ENCODE results near the gene FAM193A.
"Not testable (repeated sequence)": the region's sequence is repeated elsewhere in the genome, so short reads cannot be mapped to it uniquely, and the experiment has no call there.

Gene FAM193A

DNA sequence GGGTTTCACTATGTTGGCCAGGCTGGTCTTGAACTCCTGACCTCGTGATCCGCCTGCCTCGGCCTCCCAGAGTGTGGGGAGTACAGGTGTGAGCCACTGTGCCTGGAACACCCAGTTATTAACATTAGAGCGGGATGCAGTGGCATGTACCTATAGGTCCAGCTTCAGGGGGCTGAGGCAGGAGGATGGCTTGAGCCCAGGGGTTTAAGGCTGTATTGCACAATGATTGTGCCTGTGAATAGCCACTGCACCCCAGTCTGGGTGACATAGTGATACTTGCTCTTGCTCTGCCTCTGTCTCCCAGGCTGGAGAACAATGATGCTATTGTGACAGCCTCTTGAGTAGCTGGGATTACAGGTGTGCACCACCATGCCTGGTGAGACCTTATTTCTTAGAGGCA, 39.8 kb downstream of the FAM193A start:
- DNase-seq = no peak

DNA sequence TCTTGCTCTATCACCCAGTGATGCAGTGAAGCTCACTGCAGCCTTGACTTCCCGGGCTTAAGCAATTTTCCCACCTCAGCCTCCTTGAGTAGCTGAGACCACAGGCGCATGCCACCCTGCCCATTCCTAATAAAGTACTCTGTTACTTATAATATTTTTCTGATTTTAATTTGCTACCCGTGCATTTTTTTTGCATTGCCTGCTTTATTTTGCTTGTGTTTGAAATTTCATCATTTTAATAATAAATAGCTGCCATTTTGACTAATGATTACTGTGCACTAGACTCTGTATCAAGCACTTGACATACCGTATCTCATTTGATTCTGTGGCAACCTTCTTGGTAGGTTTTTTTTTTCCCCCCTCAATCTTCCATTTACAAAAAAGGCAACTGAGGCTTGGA, 41.7 kb downstream of the FAM193A start:
- no peak for DNase-seq

DNA sequence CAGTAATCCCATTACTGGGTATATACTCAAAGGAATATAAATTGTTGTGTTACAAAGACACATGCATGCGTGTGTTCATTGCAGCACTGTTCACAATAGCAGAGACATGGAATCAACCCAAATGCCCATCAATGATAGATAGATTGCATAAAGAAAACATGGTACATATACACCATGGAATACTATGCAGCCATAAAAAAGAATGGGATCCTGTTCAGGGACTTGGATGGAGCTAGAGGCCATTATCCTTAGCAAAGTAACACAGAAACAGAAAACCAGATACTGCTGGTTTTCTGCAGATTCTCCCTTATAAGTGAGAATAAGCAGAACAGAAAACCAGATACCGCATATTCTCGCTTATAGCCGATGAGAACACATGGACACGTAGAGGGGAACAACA, 43.5 kb downstream of the FAM193A start:
- DNase-seq = no peak

DNA sequence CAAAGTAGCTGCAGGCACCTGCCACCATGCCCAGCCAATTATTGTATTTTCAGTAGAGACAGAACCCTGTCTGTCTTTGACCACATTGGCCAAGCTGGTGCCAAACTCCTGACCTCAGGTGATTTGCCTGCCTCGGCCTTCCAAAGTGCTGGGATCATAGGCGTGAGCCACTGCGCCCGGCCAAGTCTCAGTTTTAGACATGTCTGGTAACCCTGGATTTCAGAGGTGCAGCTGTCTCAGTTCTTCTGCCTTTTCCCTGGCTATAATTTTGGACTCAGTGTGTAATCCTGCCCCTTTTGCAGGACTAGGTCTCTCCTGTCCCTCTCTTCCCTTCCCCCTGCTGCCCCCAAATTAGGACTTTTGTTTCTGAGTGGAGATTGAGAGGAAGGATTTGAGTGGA, 46.6 kb downstream of the FAM193A start:
- DNase-seq = no peak

DNA sequence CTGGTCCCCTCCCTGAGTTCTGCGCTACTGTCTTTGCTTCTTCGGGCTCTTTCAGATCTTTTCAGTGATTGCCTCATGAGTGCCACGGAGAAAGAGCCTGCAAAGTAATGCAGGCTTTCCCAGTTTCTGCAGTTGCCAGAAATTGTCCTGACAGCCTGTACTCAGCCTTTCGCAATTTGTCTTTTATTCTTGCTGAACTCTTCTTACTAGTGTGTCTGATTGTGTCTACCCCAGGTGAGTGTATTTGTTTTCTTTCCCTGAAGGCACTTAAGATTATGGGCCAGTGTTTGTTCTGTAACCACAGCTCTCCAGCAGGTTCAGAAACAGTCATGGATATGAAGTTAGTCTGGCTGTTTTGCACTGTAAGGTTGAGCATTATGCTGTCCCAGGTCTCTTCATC, 47.1 kb downstream of the FAM193A start:
- DNase-seq = no peak

DNA sequence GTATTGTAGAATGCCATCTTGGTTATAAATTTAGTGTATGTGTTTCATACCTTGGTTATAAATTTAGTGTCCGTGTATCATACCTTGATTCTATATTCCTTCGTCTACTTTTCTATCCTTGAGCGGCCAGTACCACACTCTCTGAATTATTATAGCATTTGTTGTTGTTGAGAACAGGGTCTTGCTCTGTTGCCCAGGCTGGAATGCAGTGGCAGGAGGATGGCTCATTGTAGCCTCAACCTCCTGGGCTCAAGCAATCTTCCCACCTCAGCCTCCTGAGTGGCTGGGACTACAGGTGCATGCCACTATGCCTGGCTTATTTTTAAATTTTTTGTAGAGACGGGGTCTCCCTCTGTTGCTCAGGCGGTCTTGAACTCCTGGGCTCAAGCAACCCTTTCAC, 50.1 kb downstream of the FAM193A start:
- no peak for DNase-seq

DNA sequence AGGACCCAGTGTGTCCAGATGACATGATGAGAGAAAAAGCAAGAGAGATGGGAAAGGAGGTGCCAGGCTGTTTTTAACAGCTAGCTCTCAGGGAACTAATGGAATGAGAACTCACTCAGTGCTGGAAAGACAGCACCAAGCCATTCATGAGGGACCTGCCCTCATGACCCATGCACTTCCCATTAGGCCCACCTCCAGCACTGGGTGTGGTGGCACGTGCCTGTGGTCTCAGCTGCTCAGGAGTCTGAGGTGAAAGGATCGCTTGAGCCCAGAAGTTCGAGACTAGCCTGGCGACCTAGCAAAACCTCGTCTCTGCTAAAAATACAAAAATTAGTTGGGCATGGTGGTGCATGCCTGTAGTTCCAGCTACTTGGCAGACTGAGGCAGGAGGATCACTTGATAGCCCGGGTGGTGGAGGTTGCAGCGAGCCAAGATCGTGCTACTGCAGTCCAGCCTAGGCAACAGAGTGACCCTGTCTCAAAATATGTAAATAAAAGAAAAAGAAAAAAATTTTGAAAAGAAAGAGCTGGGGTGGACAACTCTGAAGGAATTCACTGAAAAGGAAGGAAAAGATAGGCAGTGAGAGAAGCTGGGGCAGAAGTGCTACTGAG, 50.9 kb downstream of the FAM193A start:
- DNase-seq = no peak

DNA sequence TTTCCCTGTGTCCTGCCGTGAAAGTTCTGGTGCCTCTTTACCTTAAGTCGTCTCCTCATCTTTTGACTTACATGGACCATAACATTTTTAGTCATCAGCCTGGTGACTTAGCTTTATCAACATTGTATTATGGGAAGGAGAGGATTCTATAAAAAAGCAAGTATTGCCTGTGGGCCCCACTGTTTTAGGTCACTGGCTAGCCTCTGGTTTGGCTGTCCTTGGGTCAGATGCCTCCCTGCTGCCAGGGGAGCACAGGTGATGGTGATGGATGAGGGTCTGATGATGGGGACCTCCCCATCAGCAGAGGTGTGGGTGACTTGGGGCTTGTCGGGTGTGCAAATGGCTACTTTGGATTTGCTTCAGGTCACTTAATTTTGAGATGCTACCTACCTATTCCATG, 51.8 kb downstream of the FAM193A start:
- no peak for DNase-seq

DNA sequence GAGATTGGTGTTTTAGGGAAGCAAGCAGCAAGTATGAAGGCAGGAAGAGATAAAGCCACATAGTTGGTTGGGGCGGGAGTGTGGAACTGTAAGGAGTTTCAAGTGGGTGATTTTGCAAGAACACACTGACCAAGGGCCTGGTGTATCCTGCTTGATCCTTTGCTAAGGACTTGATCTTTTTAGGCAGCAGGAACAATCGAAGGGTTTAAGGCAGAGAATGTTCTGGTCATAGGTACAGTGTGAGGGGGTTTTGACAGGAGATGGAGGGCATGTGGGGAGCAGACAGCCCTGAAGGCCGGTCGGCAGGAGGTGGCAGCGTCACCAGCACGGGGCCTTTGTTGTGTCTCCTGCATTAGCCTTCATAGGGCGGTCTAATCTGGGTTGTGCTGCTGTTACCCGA, 54.7 kb downstream of the FAM193A start:
- peak; percentile 54 for DNase-seq

DNA sequence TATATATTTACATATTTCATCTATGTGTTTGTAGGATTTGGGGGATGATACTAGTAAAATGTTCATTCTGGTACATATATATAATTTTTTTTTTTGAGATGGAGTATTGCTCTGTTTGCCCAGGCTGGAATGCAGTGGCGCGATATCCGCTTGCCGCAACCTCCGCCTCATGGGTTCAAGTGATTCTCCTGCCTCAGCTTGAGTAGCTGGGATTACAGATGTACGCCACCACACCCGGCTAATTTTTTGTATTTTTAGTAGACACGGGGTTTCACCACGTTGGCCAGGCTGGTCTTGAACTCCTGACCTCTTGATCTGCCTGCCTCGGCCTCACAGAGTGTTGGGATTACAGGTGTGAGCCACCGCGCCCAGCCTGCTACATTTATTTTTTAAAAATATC, 55.6 kb downstream of the FAM193A start:
- DNase-seq = not testable (repeated sequence)

DNA sequence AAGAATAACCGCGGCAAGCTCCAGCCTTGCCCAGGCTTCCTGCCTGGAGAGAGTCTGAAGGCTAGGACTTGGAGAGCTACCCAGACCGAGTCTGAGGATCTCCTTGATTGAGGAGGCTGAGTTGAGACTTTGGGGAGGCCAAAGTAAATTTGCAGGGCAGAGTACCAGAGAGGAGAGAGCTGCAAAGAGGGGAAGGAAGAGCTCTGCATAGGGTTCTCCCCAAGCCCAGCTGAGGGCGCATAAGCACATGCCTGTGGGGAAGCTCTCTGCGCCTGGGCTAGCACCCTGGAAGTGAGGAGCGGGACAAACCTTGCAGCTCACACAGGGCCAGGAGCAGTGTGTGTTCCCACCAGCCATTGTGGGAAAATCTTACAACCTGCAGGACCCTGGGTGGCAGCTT, 56.1 kb downstream of the FAM193A start:
- no peak for DNase-seq

DNA sequence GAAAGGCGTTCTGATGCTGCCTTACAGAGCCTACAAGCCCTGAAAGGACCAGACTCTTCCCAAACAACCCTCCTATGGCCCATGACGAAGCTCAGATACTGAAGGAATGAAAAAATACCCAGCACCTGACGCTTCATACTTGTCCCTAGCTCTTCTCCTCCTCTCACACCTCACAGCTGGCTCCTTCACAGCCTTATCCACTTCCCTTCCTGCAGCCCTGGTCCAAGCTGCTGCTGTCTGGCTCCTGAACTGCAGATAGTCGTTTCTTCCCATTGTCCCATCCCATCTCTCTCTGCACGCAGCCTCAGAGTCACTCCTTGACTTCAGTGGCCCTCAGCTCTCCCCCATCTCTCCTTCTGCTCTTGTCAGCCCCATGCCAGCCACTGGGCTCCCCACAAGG, 56.6 kb downstream of the FAM193A start:
- no peak for DNase-seq

DNA sequence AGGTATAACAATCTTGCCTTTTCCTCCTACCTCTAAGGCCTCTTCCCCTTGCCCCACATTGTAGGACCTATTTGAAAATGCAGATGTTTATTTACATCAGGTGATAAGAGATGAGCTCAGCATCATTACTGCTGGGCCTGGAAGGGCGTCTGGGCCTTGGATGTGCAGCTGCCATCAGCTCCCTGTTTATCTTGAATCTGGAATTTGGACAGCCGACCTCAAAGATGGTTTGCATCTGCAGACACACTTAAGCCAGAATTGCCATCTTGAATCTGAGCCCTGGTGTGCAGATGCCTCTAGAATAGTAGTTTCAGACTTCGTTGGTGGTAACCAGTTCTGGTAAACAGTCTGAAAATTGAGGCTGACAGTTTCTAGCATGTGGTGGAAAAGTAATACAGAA, 59.0 kb downstream of the FAM193A start:
- DNase-seq = no peak

DNA sequence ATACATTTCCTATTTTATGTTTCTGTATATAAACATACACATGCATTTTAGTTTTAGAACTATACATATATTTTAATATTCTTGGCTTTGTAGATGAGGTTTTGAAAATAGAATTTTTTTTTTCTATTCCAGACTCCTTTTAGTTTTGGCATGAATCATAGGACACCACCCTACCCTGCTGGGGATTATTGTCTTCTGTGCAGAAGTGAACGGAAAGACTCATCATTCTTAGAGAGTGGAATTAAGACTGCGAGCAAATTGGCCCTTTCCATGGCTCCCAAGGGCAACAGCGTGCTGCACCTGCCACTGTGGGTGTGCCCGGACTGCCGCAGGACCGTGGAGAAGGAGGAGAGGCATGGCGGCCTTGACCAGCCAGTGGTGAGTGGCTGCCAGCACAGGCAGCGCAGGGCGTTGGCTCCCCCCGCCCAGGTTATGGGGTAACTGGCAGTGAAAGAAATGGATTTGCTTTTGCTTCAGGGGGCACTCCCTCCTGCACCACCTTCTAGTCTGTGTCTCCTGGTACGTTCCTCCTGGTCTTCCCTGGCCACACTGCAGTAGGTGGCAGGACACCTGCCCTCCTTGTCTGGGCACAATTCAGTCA, 59.6 kb downstream of the FAM193A start:
- DNase-seq = no peak

DNA sequence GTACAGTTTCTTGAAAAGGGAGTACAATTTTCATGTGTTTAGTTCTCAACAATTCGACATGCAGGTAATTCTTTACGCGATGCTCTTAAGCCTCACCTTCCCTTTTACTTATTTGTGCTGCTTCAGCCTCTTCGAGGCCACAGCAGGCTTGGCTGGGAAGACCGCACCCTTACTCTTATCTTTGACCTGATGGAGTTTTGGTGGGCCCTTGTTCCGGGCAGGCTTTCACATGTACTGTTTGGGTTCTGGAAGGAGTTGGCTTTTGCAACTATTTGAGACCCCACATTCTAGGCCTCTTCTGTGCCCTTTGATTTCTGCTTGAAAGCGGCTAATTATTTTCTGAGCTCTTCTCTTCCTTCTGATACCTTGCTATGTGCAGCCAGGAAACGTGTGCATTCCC, 60.2 kb downstream of the FAM193A start:
- DNase-seq = no peak

DNA sequence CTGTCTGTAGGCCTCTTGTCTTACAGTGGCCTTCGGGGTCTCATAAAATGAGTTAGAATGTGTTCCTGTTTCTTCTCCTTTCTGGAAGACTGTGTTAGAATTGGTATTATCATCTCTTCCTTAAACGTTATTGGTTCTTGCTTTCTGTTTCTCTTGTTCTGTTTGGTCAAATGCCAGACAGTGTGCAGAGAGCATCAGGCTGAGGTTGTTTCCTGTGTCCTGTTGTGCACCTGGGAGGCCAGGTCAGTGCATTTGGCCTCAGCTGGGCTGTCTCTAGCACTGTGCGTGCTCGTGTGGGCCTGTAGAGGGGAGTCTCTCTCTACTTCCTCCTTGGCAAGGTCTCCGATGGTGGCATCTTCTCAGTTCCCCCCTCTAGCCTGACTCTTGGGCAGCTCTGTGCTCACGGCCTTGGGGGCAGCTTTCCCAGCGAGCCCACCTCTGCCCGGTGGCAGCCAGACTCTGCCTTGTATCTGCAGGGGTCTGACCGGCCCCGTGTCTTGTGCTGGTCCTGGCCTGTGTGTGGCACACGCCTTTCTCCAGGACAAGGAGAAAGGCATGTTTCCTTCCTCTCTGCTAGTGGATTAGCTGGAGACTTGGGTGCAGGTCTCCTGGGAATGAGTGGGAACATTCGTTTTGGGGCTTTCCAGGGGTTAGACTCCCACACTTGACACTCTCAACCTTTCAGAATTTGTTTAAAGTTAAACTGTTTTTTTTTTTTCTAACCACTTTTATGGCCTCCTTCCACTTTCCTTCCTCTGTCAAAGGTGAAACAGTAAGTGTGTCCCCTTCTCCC, 62.3 kb downstream of the FAM193A start:
- peak; percentile 78 for DNase-seq

DNA sequence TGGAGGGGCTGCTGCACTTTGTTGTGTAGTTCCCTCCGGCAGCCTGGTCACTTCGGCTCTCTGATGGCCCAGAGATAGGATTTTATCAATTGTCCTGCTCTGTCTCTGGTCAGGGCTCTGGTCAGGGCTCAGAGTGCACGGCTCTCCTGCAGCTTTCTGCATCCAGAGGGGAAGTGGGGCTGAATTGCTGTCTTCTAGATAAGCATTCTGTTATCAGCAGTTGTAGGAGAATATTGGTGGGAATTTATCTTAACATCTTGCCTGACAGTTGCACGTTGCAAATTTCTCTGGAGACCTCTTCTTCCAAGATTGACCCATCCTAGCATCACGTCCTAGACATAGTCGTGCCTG, 62.8 kb downstream of the FAM193A start:
- DNase-seq = peak; percentile 29

DNA sequence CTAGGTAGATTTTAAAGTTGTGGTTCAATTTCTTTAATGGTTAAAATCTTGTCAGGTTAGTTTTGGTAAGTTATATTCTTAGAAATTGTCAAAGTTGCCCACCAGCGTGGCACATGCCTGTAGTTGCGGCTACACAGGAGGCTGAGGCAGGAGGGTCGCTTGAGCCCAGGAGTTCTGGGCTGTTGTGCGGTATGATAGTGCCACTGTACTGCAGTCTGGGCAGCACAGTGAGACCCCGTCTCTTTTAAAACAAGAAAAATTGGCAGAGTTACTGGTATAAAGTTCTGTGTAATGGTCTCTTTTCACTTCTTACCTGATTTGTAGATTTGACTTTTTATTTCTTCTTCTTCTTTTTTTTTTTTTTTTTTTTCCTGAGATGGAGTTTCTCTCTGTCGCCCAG, 64.4 kb downstream of the FAM193A start:
- no peak for DNase-seq

DNA sequence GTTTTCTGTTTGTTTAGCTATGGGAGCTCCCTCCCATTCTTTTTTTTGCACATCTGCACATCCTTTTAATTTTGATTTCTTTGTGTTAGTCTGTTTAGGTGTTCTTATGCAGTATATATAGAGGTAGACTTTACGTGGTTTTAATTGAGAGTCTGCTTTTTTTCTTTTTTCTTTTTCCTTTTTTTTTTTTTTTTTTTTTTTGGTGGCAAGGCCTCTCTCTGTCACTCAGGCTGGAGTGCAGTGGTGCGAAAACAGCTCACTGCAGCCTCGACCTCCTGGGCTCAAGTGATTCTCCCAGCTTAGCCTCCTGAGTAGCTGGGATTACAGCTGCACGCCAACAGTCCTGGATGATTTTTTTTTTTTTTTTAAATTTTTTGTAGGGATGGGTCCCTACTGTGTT, 68.2 kb downstream of the FAM193A start:
- no peak for DNase-seq

DNA sequence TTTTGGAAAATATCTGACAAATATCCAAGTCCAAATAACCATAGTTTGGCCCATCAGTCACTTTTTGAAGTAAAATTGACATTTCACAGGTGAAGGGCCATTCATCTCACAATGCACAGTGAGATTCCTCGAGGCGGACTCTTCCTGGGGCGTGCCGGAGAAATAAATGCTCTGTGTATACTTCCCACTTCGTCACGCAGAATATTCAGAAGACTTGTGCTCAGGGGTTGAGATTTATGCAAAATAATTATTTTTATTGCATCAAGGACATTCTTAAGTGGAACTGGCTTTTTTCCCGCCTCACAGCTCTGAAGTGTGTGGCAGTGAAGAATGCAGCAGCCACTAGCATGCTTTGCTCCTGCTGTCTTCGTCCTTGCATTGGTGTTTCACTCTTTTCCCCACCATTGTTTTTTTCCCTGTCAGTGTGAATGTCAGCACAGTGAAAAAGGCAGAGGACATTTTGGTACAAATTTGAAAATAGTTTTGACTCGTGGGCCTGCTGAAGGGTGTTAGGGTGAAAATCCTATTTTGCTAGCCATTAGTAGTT, 70.6 kb downstream of the FAM193A start:
- no peak for DNase-seq

DNA sequence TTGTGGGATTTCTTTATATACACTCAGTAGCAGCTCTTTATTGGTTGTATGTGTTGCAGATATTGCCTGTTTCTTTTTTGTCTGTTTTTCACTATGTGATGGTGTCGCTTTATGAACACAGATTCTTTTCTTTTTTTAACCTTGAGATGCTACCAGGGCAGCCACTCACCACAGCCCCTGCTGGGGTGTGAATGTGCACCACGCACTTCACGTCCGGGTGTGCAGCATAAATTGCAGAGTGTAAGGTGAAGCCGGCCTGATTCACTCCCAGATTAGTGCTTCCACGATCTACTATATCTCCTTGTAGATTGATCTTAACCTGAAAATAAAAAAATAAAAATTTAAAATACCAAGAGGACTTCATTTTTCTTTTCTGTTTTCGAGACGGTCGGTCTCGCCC, 71.4 kb downstream of the FAM193A start:
- DNase-seq = no peak

DNA sequence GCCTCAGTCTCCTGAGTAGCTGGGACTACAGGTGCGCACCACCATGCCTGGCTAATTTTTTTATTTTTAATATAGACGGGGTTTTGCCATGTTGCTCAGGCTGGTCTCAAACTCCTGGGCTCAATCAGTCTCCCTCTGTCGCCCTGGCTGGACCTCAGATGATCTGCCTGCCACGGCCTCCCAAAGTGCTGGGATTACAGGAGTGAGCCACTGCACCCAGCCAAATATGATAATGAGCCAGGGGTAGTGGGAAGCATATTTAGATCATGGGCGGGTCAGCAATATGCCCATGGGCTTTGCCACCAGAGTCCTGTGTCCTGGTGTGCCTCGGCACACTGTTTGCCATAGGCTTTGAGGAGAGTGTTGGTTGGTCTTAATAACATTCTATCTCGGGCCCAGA, 71.8 kb downstream of the FAM193A start:
- DNase-seq = no peak

DNA sequence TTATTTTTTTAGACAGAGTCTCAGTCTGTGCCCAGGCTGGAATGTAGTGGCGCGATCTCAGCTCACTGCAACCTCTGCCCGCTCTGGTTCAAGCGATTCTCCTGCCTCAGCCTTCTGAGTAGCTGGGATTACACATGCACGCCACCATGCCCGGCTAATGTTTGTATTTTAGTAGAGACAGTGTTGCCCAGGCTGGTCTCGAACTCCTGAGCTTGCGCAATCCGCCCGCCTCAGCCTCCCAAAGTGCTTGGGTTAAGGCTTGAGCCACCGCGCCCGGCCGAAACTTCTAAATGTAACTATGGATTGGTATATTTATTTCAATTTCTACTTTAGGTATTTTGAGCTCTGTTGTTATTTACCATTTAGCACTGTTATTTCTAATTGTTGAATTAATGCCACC, 79.4 kb downstream of the FAM193A start:
- DNase-seq = no peak

DNA sequence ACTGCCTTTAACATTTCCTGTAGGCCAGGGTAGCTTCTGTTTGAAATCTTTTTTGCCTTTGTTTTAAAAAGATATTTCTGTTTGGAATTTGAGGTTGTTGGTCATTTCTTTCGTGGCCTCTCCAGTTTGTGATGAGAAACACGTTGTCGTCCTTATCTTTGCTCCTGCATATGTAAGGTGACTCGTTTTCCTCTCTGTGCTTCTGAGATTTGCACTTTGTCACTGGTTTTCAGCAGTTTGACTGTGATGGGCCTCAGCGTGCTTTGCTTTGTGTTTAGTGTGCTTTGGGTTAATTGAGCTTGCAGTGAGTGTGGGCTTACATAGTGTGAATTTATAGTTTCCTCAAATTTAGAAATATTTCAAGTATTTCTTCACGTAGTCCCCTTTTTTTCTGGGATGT, 81.5 kb downstream of the FAM193A start:
- DNase-seq = peak; percentile 12
